HG03175 (cell line): ENCODE data around the gene EPHA8.

ENCODE experiments used
- ATAC-seq: cut with Tn5 transposase; IDR thresholded peaks from one replicate; pipeline ENCODE4 v1.9.1; 2021; ENCODE audit warnings: mild to moderate bottlenecking, moderate library complexity; ENCODE audit not compliant: unreplicated experiment

EPHA8 gene

DNA sequence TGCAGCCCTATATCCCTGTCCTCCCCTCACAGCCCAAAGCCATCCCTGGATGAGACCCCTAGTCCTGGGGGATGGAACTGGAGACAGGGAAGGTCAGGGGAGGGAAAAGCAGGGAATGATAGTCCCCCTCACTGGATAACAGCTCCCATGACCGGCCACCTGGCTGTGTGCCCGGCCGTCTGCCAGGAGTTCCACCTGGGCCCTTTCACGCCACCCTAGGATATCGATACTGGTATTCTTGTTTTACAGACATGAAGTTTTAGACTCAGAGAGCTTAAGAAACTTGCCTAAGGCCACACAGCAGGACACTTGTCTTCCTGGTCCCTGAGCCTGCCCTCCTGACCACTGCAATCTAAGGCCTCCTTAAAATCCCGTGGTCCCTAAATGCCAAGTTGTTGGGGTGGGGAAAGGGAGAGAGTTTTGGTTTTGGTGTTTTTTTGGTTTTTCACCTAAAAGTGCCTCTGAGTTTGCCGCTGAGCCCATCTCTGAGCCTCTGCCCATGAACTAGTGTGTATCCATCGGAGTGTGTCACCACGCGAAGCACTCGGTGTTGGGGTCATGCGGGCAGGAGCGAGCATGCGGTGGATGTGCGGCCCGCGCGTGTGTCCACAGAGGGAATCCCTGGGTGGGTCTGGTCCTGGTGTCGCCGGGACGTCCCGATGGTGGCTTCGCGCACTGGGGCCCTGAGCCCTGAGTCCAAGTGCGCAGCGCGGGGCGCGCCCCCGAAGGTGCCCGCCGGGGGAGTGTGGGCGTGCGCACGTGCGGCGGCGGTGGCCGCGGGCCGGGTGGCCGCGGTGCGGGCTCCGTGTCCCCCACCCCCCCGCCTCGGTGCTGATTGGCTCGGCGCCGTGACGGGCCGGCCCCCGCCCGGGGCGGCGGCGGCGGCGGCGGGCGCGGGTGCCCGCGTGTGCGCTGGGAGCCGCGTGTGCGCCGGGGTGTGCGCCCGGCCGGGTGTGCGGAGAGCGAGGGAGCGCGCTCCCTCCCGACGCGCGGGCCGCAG, at the start of gene EPHA8:
EPHA8 (plus strand) TSS at position 906 of the 1,000 bp plus-strand sequence. CDS start 147 bp downstream, outside the sequence.
- no peak for ATAC-seq

- ATAC-seq = no peak
These were observed 46.2 kb upstream of the EPHA8 start for GRCh38 chr1:22516906-22517571.

- ATAC-seq = no peak
These were observed 45.3 kb upstream of the EPHA8 start for GRCh38 chr1:22517956-22518355.

GRCh38 chr1:22518379-22518778, 44.9 kb upstream of the EPHA8 start:
- no peak for ATAC-seq

- no peak for ATAC-seq
These were observed 42.4 kb upstream of the EPHA8 start for GRCh38 chr1:22520871-22521270.

DNA sequence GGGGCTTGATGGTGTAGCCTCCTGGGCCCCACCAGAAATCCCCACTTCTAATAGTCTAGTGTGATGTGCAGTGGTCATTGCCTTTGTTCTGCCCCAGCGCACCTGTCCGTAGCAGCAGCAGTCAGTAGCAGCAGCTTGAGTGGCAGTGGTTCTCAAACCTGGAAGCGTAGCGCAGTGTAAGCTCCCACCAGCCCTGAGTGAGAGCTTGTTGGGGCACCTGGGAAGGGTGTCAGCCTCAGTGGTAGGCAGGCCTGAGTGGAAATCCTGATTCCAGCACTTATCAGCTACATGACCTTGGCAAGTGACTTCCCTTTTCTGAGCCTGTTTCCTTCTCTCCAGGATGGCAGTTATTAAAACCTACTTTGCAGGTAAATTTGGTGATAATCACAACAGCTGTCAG, 41.6 kb upstream of the EPHA8 start:
- ATAC-seq = no peak

- no peak for ATAC-seq
These were observed 41.0 kb upstream of the EPHA8 start for GRCh38 chr1:22522221-22522743.

GRCh38 chr1:22524481-22524880, 38.8 kb upstream of the EPHA8 start:
- no peak for ATAC-seq

DNA sequence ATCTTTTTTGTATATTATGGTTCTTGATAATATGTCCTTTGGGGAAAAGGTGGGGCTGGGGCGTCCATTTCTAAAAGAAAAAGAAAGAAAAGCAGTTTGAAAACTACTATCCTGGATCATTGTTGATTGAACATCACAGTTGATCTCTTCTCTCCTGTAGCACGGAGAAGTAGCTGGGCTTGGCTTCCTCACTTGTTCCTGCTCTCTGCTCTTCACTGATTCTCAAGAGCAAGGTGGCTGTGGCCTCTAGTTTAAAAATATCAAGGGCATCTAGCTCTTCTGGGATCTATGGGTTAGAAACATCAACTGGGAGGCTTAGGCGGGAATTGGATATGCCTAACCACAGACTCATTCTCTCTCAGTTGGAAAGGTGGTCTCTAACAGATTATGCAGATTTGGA, 38.1 kb upstream of the EPHA8 start:
- no peak for ATAC-seq

GRCh38 chr1:22525646-22526045, 37.6 kb upstream of the EPHA8 start:
- ATAC-seq = no peak

DNA sequence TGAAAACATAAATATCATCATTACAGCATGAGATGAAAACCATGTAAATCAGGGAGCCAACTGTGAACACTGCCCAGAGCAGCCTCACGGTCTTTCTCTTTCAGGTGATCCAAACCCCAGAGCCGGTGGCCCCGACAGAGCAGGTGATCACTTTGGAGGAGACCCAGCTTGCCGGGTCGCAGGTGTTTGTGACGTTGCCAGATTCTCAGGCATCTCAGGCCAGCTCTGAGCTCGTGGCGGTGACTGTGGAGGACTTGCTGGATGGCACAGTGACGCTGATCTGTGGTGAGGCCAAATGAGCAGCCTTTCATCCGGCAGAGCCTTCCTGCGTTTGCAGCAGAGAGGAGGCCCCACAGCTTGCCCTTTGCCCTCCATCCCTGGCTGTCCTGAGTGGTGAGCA, 37.2 kb upstream of the EPHA8 start:
- ATAC-seq = no peak

GRCh38 chr1:22526677-22527076, 36.6 kb upstream of the EPHA8 start:
- no peak for ATAC-seq

GRCh38 chr1:22527122-22527521, 36.2 kb upstream of the EPHA8 start:
- ATAC-seq = no peak

DNA sequence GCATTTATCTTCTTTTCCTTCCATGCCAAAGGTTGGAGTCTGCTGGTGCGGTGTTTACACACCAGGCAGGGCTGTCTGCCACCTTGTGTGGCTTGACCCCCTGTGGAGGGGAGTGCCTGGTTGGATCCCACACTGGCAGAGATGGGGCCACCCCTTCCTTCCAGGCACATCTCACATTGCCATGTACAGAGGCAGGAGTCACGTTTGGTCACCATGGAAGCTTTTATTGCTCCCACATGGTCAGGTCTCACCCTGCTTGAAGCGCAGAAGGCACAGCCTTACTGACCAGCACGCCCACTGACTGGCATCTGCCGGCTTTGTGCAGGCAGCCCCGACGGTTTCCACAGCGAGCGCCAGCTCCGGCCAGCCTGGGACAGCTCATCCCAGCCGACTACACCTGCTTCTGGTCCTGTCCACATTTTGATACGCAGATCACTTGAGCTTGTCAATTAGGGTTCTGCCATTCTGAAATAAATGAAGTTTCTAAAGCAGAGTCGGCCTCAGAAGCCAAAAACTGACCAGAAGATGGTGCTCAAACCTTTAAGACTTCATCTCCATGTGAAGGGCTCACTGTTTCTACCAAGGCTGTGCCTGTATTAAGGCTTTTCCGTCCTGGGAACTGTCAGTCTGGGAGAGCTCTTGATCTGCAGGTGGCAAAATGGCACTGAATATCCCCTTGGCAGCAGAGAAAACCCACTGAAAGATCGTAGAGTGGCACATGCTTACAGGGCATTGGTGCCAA, 35.6 kb upstream of the EPHA8 start:
- ATAC-seq = no peak

GRCh38 chr1:22528451-22528850, 34.8 kb upstream of the EPHA8 start:
- no peak for ATAC-seq

GRCh38 chr1:22529901-22530621, 33.2 kb upstream of the EPHA8 start:
- no peak for ATAC-seq

GRCh38 chr1:22530715-22531114, 32.6 kb upstream of the EPHA8 start:
- ATAC-seq = no peak

DNA sequence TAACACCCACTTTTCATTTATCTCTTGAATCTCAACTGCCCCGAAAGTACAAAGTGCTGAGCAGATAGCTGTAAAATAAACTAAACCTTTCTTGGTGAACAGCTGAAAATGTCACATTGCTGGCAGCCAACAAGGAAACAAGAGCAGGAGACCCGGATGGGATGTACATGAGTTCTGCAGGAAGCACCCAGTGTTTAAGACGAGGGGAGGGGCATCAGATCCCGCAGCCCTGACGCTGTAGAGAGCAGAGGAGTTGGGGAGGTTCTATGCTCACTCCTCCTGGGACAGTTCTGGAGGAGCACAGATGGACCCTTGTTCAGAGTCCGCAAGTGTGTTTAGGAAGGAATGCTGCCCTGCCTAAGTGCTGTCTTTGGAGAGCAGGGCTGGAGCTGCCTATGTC, 32.0 kb upstream of the EPHA8 start:
- no peak for ATAC-seq

GRCh38 chr1:22533244-22533895, 29.9 kb upstream of the EPHA8 start:
- ATAC-seq = no peak

- no peak for ATAC-seq
These were observed 28.3 kb upstream of the EPHA8 start for GRCh38 chr1:22534951-22535350.
